Stimulated activated CD4-positive, alpha-beta T cell treated with anti-CD3 and anti-CD28 coated beads, Interleukin-2, amount 100 ng/mL, for 24 hours (primary cell): ENCODE measurements around the gene CLCN7.

Experiments
- DNase-seq, 2 donors: peaks; one replicate each; pipeline ENCODE4 v3.0.0-alpha.2; 2020

The CLCN7 gene, protein sequence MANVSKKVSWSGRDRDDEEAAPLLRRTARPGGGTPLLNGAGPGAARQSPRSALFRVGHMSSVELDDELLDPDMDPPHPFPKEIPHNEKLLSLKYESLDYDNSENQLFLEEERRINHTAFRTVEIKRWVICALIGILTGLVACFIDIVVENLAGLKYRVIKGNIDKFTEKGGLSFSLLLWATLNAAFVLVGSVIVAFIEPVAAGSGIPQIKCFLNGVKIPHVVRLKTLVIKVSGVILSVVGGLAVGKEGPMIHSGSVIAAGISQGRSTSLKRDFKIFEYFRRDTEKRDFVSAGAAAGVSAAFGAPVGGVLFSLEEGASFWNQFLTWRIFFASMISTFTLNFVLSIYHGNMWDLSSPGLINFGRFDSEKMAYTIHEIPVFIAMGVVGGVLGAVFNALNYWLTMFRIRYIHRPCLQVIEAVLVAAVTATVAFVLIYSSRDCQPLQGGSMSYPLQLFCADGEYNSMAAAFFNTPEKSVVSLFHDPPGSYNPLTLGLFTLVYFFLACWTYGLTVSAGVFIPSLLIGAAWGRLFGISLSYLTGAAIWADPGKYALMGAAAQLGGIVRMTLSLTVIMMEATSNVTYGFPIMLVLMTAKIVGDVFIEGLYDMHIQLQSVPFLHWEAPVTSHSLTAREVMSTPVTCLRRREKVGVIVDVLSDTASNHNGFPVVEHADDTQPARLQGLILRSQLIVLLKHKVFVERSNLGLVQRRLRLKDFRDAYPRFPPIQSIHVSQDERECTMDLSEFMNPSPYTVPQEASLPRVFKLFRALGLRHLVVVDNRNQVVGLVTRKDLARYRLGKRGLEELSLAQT

DNA sequence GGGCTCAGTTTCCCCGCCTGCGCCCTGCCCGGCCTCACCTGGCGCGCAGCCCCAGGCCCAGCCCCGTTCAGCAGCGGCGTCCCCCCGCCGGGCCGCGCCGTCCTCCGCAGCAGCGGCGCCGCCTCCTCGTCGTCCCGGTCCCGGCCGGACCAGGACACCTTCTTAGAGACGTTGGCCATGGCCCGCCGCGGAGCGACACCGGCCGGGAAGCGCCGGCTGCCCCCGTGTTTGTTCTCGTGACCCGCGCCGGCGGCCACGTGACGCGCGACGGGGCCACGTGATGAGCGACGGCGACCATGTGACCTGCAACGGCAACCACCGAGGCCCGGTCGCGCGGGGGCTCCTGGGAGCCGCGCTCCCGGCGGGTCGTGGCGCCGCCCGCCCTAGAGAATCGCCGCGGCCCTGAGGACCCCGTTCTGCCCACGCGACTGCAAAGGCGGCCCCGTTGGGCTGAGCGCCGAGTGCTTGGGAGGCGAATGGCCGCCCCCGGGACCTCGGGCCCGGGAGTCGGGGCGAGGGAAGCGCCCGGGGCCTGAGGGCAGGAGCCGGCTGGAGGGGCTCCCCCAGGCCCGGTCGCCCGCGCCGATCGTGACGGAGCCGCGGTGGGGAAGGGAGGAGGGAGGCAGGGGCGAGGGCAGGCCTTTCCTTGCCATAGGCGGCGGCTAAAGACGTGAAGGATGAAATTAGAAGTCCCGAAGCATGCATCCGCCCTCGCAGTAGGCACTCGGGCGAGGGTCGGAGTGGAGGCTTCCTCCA is at the start of gene CLCN7:
TSS of gene CLCN7 (minus strand) at position 233 of the 756 bp plus-strand sequence. CDS start at position 179, 54 bp downstream.
- DNase-seq: peak; percentile 90 to 92

GRCh38 chr16:1524366-1524765 is 49.5 kb upstream of the CLCN7 start:
- DNase-seq: no peak

- no peak for DNase-seq
Observed at GRCh38 chr16:1523581-1524245, 48.9 kb upstream of the CLCN7 start.

- DNase-seq: no peak
Observed at GRCh38 chr16:1520461-1520860, 45.6 kb upstream of the CLCN7 start.

- no peak for DNase-seq
Observed at GRCh38 chr16:1519831-1520230, 45.0 kb upstream of the CLCN7 start.

- no peak for DNase-seq
Observed at GRCh38 chr16:1518626-1519135, 43.9 kb upstream of the CLCN7 start.

GRCh38 chr16:1514507-1514906 is 39.7 kb upstream of the CLCN7 start:
- no peak for DNase-seq

- no peak for DNase-seq
Observed at GRCh38 chr16:1512774-1513173, 37.9 kb upstream of the CLCN7 start.

GRCh38 chr16:1511662-1512569 is 37.1 kb upstream of the CLCN7 start:
- DNase-seq: no peak

GRCh38 chr16:1510941-1511351 is 36.1 kb upstream of the CLCN7 start:
- DNase-seq: no peak

DNA sequence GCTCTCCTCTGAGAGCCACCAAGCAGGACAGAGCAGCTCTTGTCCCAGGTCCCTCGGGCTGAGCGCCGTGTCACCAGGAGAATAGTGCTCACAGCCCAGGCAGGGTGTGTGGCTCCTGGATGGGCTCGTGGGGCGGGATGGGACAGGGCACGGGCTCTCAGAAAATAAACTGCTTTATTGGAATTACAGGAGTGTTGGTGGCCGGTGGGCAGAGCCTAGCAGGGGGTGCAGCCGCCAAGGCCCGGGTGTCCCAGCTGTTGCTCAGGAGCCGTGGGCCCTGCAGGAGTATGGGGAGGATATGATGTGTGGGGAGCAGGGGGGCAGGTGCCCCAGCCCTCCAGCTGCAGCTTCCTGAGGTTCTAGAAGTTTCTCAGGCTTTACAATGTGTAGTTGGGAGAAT is 35.4 kb upstream of the CLCN7 start:
- DNase-seq: no peak

DNA sequence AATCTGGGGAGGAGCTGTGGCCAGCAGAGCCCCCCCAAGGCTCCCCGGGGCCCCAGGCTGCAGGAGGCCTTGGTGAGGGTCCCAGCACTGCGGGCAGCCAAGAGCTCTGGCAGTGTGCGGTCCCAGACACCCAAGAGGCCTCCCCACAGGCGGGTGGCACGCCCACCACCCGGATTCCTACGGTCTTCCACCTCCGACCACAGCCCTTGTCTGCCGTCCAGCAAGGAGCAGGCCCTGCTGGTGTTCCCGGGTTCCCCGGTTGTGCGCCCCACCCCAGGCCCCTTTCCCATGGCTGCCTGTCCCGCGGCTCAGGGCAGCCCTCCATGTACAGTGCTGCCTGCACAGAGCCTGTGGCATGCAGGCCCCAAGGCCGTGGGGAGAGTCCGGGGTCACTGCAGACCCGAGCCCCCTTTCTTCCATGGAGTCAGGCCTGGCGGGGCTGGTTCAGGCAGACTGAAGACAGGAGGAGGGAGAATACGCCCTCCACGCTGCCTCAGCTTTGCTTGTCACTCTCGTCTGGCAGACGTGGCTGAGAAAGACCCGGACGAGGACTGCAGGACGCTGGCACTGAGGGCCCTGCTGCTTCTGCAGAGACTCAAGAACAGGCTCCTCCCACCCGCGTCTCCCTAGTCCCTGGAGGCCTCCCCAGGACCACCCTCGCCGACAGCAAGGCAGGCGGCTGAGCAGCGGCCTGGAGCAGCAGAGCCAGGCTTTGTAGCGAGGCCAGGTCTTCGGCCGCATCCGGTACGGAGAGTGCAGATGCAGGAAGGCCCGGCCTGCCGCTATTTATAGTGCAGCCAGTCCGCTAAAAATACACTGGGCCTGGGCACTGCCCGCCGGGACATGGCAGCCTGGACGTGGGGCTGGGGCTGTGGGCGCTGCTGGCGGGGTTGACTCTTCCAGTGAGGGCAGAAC is 34.7 kb upstream of the CLCN7 start:
- DNase-seq: no peak

GRCh38 chr16:1508494-1509187 is 33.8 kb upstream of the CLCN7 start:
- no peak for DNase-seq

DNA sequence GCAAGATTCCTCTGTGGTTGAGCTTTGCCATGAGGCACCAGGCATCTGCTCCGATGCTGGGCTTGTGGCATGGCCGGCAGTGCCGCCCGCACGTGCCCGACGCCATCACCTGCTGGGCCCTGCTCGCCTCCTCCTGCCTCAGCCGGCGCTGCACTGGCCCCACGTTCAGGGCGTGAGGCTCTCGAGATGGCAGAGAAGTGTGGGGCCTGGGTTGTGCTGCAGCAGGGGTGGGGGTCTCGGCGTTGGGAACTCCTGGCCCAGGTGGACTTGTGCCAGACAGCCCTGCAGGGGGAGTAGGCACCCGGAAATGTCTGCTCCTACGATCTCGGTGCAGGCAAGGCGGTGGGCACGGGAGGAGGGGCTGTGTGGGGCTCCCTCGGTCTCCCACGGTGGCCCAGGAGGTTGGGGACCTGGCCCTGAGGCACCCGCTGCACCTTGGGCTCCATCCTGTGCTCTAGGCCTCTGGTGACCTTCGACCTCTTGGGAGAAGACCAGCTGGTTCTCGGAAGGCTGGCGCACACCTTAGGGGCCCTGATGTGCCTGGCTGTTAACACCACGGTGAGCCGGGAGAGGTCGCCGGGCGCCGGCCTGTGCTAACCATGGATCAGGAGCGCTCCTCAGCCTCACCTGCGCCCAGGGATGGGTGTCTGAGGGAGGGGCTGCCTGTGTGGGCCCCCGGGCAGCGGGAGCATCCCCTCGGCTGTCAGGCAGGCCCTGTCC is 31.8 kb upstream of the CLCN7 start:
- no peak for DNase-seq

GRCh38 chr16:1505912-1506311 is 31.1 kb upstream of the CLCN7 start:
- DNase-seq: no peak

- DNase-seq: no peak
Observed at GRCh38 chr16:1505073-1505844, 30.4 kb upstream of the CLCN7 start.

DNA sequence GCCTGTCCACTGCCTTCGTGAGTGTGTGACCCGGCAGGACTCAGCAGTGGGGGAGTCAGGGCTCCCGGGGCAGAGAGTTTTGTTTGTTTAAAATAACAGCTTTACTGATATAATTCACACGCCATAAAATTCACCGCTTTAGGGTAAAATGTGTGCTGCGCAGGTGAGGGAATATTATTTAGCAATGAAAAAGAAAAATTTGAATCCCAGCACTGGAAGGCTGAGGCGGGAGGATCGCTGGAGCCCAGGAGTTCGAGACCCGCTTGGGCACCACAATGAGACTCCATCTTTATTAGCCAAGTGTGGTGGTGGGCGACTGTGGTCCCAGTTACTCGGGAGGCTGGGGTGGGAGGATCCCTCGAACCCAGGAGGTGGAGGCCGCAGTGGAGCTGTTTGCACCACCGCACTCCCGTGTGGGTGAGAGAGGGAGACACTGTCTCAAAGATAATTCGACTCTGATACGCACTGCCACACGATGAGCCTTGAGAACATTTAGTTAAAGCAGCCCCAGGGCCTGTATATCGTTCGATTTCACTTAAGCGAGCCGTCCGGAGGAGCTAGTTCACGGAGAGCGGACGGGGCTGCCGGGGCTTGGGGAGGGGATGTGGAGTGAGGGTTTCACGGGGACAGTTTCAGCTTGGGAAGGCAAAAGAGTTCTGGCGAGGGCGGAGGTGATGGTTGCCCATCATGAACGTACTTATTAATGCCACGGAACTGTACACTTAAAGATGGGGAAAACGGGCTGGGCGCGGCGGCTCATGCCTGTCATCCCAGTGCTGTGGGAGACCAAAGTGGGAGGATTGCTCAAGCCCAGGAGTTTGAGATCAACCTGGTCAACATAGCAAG is 28.5 kb upstream of the CLCN7 start:
- DNase-seq: no peak
